Liver (tissue), 2 donors: Measurements from ENCODE around the gene CFAP97D2.
"Not testable (repeated sequence)": the region's sequence is repeated elsewhere in the genome, so short reads cannot be mapped to it uniquely, and the experiment has no call there.

Experiments used
- TF ChIP-seq, protein P1 (sequence below): IDR thresholded peaks from 2 replicates; pipeline ENCODE4 v1.6.1; 2016; ENCODE audit warnings: antibody characterized with exemption
- TF ChIP-seq, protein P2 (sequence below): fragments of 150-350 bp; IDR thresholded peaks from 2 replicates; pipeline ENCODE4 v1.5.1; 2017; ENCODE audit warnings: improper control_type of control experiment, low read depth, low read length; ENCODE audit not compliant: missing input control
- donor health status: healthy.

DNA sequence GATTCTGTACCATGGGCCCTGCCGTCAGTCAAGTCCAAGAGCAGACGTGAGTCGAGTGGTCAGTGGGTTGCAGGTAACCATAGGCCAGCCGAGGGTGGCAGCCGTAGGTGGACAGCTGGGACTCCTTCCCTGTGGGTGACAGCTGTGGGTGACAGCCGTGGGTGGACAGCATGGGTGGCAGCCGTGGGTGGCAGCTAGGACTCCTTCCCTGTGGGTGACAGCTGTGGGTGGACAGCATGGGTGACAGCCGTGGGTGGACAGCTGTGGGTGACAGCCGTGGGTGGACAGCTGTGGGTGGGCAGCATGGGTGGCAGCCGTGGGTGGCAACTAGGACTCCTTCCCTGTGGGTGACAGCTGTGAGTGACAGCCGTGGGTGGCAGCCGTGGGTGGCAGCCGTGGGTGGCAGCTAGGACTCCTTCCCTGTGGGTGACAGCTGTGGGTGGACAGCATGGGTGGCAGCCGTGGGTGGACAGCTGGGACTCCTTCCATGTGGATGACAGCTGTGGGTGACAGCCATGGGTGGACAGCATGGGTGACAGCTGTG, 2.6 kb upstream of the CFAP97D2 start:
- TF ChIP-seq, protein P1, sequence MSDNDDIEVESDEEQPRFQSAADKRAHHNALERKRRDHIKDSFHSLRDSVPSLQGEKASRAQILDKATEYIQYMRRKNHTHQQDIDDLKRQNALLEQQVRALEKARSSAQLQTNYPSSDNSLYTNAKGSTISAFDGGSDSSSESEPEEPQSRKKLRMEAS, result not testable (repeated sequence)
- TF ChIP-seq, protein P2, sequence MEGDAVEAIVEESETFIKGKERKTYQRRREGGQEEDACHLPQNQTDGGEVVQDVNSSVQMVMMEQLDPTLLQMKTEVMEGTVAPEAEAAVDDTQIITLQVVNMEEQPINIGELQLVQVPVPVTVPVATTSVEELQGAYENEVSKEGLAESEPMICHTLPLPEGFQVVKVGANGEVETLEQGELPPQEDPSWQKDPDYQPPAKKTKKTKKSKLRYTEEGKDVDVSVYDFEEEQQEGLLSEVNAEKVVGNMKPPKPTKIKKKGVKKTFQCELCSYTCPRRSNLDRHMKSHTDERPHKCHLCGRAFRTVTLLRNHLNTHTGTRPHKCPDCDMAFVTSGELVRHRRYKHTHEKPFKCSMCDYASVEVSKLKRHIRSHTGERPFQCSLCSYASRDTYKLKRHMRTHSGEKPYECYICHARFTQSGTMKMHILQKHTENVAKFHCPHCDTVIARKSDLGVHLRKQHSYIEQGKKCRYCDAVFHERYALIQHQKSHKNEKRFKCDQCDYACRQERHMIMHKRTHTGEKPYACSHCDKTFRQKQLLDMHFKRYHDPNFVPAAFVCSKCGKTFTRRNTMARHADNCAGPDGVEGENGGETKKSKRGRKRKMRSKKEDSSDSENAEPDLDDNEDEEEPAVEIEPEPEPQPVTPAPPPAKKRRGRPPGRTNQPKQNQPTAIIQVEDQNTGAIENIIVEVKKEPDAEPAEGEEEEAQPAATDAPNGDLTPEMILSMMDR, result not testable (repeated sequence)
